ENCODE measurements around the gene UNC5B.

The UNC5B gene

GRCh38 chr10:71263376-71263775 lies 51.0 kb downstream of the UNC5B start:
- no peak overlapping the region for H3K27ac ChIP-seq
- TF ChIP-seq CTCF (conservative IDR thresholded peaks at IDR 0.05) (no peak), ZFX (IDR thresholded peaks at IDR 0.05) (no peak)

GRCh38 chr10:71264345-71265200 lies 52.2 kb downstream of the UNC5B start:
- no peak overlapping the region for H3K27ac ChIP-seq
- TF ChIP-seq CTCF (conservative IDR thresholded peaks at IDR 0.05): no peak
- no peak for TF ChIP-seq ZFX (IDR thresholded peaks at IDR 0.05)

- no peak for TF ChIP-seq ZFX (IDR thresholded peaks at IDR 0.05)
- no peak for TF ChIP-seq CTCF (conservative IDR thresholded peaks at IDR 0.05)
- H3K27ac ChIP-seq: no peak overlapping the region
Measured at GRCh38 chr10:71265201-71265575, 52.8 kb downstream of the UNC5B start.

GRCh38 chr10:71265618-71266146 lies 53.3 kb downstream of the UNC5B start:
- no peak overlapping the region for H3K27ac ChIP-seq
- TF ChIP-seq ZFX (IDR thresholded peaks at IDR 0.05) (no peak), CTCF (conservative IDR thresholded peaks at IDR 0.05) (no peak)

- H3K27ac ChIP-seq: no peak overlapping the region
- TF ChIP-seq CTCF (conservative IDR thresholded peaks at IDR 0.05) (no peak), ZFX (IDR thresholded peaks at IDR 0.05) (no peak)
Measured at GRCh38 chr10:71266147-71266917, 54.0 kb downstream of the UNC5B start.

GRCh38 chr10:71266918-71267442 lies 54.6 kb downstream of the UNC5B start:
- no peak overlapping the region for H3K27ac ChIP-seq
- TF ChIP-seq ZFX (IDR thresholded peaks at IDR 0.05) (no peak), CTCF (conservative IDR thresholded peaks at IDR 0.05) (no peak)
